ENCODE results near the gene FBLN2.

Gene FBLN2

DNA sequence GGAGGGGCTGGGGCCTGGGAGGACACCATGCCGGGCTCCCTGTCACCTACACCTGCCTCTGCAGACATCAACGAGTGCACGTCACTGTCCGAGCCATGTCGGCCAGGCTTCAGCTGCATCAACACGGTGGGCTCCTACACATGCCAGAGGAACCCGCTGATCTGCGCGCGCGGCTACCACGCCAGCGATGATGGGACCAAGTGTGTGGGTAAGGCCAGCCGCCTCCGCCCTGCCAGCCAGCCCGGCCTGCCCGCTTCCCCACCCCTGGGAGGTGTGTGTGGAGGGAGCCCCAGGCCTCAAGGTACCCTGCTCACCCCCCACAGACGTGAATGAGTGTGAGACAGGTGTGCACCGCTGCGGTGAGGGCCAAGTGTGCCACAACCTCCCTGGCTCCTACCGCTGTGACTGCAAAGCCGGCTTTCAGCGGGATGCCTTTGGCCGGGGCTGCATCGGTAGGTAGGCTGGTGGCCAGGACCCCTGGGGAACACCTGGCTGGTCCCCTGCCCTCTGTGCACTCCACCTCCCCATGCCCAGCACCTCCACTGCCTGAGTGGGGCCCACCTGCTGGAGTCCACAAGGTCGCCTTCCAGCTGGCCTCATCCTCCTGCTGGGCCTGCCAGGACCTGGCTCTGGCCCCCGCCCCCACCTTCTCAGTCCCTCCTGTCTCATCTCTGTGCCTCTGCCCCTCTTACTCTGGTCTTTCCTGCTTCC lies 80.1 kb downstream of the FBLN2 start:
- Histone ChIP-seq H3K9ac (ENCODE audit: low read length) (no peak overlapping the region), H4K20me1 (ENCODE audit: insufficient read depth, low read length) (no peaks in the 10 kb centered on the region), H3K9me3 (ENCODE audit: insufficient read depth, low read length) (no peaks in the 10 kb centered on the region), H3K4me2 (ENCODE audit: low read length) (no peak overlapping the region), H3K27ac (ENCODE audit: low read length) (no peak overlapping the region), H3K4me3 (ENCODE audit: low read length) (no peak overlapping the region), H3K79me2 (ENCODE audit: low read length) (no peaks in the 10 kb centered on the region), H3K4me1 (ENCODE audit: low read length) (no peaks in the 10 kb centered on the region), H3K27me3 (ENCODE audit: low read depth, low read length) (no peaks in the 10 kb centered on the region; the same call in 1 of the 2 replicates), H3K36me3 (replicated peaks; ENCODE audit: low read depth, low read length) (no peaks in the 10 kb centered on the region), H2AFZ (ENCODE audit: low read depth, low read length) (no peak overlapping the region)
- TF ChIP-seq EZH2phosphoT487 (IDR thresholded peaks at IDR 0.05; ENCODE audit: low read depth), result no peak
- TF ChIP-seq, protein P1, sequence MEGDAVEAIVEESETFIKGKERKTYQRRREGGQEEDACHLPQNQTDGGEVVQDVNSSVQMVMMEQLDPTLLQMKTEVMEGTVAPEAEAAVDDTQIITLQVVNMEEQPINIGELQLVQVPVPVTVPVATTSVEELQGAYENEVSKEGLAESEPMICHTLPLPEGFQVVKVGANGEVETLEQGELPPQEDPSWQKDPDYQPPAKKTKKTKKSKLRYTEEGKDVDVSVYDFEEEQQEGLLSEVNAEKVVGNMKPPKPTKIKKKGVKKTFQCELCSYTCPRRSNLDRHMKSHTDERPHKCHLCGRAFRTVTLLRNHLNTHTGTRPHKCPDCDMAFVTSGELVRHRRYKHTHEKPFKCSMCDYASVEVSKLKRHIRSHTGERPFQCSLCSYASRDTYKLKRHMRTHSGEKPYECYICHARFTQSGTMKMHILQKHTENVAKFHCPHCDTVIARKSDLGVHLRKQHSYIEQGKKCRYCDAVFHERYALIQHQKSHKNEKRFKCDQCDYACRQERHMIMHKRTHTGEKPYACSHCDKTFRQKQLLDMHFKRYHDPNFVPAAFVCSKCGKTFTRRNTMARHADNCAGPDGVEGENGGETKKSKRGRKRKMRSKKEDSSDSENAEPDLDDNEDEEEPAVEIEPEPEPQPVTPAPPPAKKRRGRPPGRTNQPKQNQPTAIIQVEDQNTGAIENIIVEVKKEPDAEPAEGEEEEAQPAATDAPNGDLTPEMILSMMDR (IDR thresholded peaks at IDR 0.05; ENCODE audit: low read depth, low read length), result no peak

DNA sequence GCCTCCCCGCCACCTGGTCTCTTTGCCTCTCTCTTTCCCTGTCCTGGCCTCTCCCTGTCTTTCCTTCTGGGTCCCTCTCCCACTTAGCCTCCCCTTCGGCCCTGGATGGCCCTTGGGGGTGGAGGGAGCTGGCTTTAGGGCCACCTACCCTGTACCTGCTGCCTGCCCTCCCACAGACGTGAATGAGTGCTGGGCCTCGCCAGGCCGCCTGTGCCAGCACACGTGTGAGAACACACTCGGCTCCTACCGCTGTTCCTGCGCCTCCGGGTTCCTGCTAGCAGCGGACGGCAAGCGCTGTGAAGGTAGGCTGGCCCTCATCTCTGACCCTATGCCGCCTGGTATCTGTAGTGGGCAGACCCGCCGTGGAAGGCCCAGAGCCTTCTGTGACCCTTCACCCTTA lies 80.7 kb downstream of the FBLN2 start:
- no peak overlapping the region for H3K4me2 ChIP-seq (ENCODE audit: low read length)
- no peaks in the 10 kb centered on the region for H4K20me1 ChIP-seq (ENCODE audit: insufficient read depth, low read length)
- no peaks in the 10 kb centered on the region for H3K4me1 ChIP-seq (ENCODE audit: low read length)
- H3K4me3 ChIP-seq (ENCODE audit: low read length), result no peak overlapping the region
- no peak overlapping the region for H3K9ac ChIP-seq (ENCODE audit: low read length)
- H3K36me3 ChIP-seq (replicated peaks; ENCODE audit: low read depth, low read length), result no peaks in the 10 kb centered on the region
- H3K79me2 ChIP-seq (ENCODE audit: low read length), result no peaks in the 10 kb centered on the region
- no peak overlapping the region for H2AFZ ChIP-seq (ENCODE audit: low read depth, low read length)
- TF ChIP-seq EZH2phosphoT487 (IDR thresholded peaks at IDR 0.05; ENCODE audit: low read depth), result no peak
- no peaks in the 10 kb centered on the region for H3K9me3 ChIP-seq (ENCODE audit: insufficient read depth, low read length)
- no peaks in the 10 kb centered on the region; the same call in 1 of the 2 replicates for H3K27me3 ChIP-seq (ENCODE audit: low read depth, low read length)
- no peak overlapping the region for H3K27ac ChIP-seq (ENCODE audit: low read length)

DNA sequence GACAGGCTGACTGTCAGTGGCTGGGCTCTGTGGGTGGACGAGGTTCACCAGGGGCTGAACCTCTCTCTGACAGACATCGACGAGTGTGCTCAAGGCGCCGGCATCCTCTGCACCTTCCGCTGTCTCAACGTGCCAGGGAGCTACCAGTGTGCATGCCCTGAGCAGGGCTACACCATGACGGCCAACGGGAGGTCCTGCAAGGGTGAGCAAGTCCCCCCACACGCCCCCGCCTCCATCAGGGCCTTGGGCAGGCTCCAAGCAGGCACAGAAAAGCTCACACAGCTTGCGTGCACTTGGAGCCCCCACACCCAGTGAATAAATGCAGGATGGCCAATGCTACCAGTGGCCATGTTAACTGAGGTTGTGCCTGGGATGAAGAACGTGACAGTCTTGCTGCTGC lies 82.3 kb downstream of the FBLN2 start:
- Histone ChIP-seq H3K79me2 (ENCODE audit: low read length) (no peaks in the 10 kb centered on the region), H2AFZ (ENCODE audit: low read depth, low read length) (no peak overlapping the region), H3K4me2 (ENCODE audit: low read length) (no peak overlapping the region), H3K27ac (ENCODE audit: low read length) (no peak overlapping the region), H3K27me3 (ENCODE audit: low read depth, low read length) (no peaks in the 10 kb centered on the region), H3K36me3 (replicated peaks; ENCODE audit: low read depth, low read length) (no peaks in the 10 kb centered on the region), H3K4me1 (ENCODE audit: low read length) (no peaks in the 10 kb centered on the region), H4K20me1 (ENCODE audit: insufficient read depth, low read length) (no peaks in the 10 kb centered on the region), H3K4me3 (ENCODE audit: low read length) (no peak overlapping the region), H3K9me3 (ENCODE audit: insufficient read depth, low read length) (no peaks in the 10 kb centered on the region), H3K9ac (ENCODE audit: low read length) (no peak overlapping the region)
- no peak for TF ChIP-seq EZH2phosphoT487 (IDR thresholded peaks at IDR 0.05; ENCODE audit: low read depth)
- TF ChIP-seq, protein P1 (IDR thresholded peaks at IDR 0.05; ENCODE audit: low read depth, low read length), result no peak

DNA sequence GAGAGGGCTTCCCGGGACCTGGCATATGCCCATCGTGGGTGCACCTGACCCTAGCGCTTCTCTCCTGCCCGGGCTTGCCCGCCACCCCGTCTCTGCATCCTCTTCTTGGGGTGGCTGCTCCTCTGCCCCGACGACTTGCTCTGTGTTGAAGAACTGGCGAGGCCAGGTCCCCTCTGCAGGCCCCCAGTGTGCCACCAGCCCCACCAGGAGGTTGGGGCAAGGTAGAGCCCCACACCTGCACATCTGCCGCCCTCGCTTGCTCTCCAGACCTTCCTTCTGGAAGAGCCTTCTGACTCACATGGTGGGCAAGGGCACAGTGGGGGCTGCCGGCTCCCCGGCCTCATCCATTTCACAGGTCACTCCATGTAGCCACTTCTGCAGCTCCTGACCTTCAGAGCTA lies 84.3 kb downstream of the FBLN2 start:
- TF ChIP-seq, protein P1 (IDR thresholded peaks at IDR 0.05; ENCODE audit: low read depth, low read length), result no peak
- TF ChIP-seq EZH2phosphoT487 (IDR thresholded peaks at IDR 0.05; ENCODE audit: low read depth), result no peak
- Histone ChIP-seq H3K9me3 (ENCODE audit: insufficient read depth, low read length) (no peaks in the 10 kb centered on the region), H3K79me2 (ENCODE audit: low read length) (no peaks in the 10 kb centered on the region), H4K20me1 (ENCODE audit: insufficient read depth, low read length) (no peaks in the 10 kb centered on the region), H3K27me3 (ENCODE audit: low read depth, low read length) (peaks cover 12% of the 10 kb centered on the region), H2AFZ (ENCODE audit: low read depth, low read length) (no peak overlapping the region), H3K27ac (ENCODE audit: low read length) (no peak overlapping the region), H3K4me3 (ENCODE audit: low read length) (no peak overlapping the region), H3K9ac (ENCODE audit: low read length) (no peak overlapping the region), H3K4me2 (ENCODE audit: low read length) (no peak overlapping the region), H3K36me3 (replicated peaks; ENCODE audit: low read depth, low read length) (no peaks in the 10 kb centered on the region), H3K4me1 (ENCODE audit: low read length) (no peaks in the 10 kb centered on the region)
